GM21515 (cell line): ENCODE measurements around the gene U2AF2.

Experiments
- ATAC-seq: cut with Tn5 transposase; IDR thresholded peaks from one replicate; pipeline ENCODE4 v1.9.1; 2021; ENCODE audit not compliant: unreplicated experiment

U2AF2 gene

DNA sequence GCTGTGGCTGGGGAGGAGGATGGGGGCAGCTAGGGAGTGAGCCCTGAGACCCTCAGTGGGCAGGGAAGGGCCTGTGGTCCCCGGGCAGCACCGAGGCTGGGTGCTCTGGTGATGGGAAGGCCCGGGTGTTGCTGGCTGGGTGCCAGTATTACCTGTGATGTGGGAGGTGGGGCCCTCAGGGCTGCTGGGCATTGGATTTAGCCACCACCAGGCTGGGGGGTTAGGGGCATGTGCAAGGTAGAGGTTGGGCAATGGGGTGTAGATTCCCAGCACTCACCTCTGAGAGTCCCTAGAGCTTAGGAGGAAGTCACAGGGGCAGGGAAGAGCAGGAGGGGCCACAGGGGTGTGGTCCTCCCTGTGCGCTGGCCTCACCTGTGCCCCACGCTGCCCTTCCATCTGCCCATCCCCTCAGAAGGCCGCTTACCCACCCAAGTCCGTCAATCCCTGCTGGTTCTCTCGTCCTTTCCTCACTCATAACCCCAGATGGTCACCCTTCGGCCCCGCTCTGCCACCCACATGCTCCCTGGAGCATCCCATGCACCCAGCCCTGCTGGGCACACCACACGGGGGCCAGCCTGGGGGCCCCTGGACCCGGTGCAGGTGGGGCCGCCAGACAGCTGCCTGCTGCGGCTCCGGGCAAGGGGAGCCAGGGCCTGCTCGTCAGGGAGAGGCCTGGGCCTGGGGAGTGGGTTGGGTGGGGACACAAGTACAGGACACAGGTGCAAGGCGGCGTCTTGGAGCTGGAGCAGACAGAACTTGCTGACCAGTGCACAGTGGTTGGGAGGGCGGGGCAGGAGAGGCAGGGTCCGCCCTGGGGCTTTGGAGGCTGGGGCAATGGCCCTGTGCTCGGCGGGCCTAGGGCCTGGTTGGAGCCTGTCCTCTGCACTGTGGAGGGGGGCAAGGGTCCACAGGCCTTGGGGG, 32.7 kb downstream of the U2AF2 start:
- no peak for ATAC-seq

DNA sequence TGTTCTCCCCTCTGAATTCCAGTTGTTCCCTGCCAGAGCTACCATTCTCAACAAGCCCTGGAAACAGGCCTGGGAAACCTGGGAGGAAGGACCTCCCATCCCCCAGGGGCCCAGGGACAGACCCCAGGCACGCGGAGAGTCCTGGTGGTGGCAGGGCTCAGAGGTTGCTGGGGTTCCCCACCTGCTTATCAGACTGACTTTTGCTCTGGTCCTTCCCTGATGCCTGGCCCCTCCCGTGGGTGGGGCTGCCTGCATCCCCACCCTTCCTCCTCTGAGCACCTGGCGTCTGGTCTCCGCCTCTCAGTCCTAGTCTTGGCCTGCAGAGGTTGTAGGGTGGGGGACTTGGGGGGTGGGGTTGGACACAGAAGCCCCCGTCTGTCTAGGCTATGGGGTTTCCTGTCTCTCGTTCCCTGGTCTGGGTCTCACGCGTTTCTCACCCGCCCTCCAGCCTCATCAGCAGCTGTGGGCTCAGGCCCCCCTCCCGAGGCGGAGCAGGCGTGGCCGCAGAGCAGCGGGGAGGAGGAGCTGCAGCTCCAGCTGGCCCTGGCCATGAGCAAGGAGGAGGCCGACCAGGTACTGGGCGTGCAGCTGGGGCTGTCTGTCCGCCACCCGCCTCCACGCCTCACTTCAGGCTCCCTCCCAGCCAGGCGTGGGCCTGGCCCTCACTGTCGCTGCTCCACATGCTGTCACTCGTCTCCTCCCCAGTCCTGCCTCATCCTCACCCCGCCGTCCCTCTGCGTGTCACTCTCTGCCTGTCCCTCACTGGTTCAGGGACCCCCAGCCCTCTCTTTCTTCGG, 33.8 kb downstream of the U2AF2 start:
- no peak for ATAC-seq

DNA sequence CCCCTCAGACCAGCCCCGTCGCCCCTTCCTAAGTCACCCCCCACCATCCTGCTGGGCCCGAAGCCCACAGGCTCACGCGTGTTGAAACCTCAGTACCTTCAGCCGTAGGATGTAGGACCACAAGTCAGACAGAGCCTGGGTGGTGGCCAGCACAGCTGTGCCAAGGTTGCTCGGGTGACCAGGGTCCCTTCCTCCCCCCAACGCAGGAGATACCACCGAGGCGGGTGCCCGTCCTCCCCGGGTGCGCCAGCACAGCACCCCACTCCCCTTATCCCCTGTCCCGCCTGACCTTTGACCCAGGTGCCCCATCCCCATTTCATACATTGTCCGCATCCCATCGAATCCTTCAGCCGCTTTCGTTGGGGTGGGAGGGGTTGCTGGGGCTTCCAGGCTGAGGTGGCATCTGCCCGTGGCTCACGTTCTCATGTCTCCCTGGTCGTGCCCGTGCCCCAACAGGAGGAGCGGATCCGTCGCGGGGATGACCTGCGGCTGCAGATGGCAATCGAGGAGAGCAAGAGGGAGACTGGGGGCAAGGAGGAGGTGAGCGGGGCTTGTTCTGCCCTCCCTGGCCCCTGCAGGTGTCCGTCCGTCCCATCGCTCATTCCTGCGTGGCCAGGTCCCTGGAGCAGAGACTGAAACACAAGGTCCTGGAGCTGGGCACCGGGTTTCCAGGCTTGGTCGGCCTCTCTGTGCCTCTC, 34.7 kb downstream of the U2AF2 start:
- no peak for ATAC-seq

DNA sequence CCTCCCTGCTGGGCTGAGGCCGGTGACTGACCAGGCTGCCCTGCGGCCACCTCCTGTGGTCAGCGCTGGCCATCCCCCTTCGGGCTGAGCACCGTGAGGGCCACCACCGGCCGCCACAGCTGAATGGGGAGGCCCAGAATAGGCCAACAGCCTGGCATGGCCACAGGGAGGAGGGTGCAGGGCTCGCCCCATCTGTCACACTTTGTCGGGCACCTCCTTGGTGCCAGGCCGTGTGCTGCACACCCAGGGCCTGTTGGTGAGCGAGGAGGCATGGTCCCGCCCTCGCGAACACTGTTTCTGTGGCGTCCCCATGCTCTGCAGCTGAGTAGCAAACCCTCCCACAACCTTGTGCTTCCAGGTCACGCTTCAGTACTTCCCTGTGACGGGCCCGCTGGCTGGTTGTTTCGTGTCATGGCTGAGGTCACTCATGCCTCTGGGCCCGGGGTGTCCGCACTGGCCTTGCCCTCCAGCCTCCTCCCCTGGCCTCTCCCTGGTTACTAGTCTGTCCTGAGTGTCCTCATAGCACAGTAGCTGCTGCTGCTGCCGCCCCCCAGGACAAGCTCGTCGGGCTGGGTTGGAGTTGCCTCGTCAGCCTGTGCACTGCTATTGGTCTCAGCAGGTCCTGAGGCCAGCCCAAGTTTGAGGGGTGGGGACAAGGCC, 35.4 kb downstream of the U2AF2 start:
- ATAC-seq, result no peak

DNA sequence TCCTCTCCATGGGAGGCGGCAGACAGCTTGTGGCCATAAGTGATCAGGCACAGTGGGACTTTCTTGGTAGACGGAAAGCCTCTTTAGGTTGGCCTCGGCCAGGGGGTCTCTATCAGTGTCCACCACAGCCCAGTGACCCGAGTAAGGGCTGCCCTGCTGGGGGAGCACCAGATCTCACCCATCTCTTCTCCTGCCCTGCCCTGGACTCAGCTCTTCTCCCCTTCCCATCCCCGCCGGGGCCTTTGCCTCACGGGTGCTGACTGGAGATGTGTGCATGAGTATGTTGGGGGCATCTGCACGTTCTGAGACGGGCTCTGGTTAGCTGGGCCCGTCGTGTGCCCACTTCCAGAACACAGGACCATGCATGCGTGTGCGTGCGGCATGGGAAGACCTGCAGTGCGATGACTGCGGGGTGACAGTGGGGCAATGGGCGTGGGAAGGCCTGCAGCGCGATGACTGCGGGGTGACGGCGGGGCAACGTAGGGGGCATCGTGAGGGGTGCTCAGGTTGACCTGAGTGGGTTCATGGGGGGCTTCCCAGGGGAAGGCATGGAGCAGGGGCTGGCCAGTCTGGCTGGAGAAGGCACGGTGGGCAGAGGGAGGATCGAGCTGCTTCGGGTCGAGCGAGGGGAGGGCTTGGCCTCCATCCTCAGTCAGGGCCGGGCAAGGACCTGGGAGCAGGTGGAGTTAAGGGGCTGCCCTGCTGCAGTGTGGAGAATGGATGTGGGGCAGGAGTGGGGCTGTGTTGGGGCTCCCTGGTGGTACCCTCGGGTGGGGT, 36.1 kb downstream of the U2AF2 start:
- no peak for ATAC-seq

DNA sequence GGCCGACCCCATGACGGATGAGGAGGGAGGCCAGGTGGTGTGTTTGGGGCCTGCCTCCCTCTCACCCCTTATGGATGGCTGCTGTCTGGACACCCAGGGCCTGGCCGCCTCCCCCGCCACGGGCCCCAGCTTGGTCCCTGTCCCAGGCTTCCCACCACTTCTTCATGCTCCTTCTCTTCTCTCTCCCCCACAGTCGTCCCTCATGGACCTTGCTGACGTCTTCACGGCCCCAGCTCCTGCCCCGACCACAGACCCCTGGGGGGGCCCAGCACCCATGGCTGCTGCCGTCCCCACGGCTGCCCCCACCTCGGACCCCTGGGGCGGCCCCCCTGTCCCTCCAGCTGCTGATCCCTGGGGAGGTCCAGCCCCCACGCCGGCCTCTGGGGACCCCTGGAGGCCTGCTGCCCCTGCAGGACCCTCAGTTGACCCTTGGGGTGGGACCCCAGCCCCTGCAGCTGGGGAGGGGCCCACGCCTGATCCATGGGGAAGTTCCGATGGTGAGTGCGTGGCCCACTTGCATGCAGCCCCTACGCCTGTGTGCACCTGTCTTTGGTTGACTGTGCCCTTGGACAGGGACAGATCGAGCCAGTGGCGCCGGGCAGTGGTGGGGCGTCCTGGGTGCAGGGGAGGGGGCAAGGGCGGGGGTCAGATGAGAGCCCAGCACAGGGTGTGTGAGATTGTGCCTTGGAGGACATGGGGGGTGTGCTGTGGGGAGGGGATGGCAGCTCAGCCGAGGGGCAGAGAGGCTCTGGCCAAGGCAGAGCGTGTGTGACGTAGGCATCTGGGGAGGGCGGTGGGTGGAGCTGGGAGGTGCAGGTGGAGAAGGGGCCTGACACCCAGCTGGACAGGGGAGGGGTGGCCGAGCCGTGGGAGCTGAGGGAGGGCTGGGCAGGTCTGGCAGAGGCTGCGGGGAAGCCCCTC, 37.0 kb downstream of the U2AF2 start:
- no peak for ATAC-seq

DNA sequence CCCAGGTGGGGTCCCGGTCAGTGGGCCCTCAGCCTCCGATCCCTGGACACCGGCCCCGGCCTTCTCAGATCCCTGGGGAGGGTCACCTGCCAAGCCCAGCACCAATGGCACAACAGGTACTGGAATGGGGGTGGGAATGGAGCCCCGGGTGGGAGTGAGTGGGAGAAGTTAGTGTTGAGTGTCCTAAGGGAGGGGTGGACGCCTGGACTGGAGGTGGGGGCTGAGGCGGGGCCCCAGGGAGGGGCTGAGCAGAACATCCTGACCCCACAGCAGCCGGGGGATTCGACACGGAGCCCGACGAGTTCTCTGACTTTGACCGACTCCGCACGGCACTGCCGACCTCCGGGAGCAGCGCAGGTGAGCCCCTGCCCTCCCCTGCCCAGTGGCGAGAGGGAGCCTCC, 37.8 kb downstream of the U2AF2 start:
- ATAC-seq, result no peak

DNA sequence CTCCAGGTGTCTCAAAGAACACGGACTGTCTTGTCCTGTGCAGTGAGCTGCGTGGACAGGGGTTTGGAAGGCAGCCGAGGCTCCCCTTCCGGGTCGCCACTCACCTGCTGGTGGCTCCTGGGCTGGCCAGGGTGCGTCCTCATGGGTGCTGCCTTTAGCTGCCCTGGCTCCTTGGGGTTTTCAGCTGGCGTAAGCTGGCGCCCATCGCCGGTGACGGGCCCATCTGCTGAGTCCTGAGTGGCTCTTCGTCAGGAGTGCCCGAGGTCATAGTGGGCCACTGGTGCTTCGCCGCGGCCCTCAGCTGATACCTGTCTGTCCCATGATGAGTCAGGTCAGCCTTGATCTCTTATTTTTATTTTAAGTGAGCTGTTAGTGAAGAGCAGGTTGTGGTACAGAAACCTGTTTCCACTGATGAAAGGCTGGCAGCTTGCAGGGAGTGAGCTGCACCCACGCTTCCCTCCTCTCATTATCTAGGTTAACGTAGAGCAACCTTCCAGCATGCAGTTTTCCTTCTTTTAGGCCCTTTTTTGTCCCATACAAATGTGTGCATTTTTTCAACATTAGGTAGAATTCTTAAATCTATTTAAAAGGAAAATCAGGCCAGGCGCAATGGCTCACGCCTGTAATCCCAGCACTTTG, 38.6 kb downstream of the U2AF2 start:
- ATAC-seq, result no peak

DNA sequence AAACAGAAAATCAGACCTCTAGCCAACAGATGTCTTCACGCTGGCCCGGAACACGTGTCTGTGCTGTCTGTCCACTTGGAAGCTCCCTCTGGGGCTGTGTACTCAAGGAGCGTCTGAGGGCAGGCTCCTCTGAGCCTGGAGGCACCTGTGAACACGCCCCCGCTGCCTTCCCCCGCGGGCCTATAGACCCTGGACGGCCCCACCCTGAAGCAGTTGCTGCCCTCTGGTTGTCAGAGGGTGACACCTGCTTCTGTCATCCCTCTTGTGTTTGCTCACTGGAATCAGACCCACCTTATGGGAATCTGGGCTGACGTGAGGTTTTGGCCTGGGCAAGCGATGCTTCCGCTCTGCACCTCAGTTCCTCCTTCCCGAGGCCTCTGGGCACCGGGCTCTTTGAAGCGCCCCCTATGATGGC, 39.4 kb downstream of the U2AF2 start:
- ATAC-seq, result no peak

DNA sequence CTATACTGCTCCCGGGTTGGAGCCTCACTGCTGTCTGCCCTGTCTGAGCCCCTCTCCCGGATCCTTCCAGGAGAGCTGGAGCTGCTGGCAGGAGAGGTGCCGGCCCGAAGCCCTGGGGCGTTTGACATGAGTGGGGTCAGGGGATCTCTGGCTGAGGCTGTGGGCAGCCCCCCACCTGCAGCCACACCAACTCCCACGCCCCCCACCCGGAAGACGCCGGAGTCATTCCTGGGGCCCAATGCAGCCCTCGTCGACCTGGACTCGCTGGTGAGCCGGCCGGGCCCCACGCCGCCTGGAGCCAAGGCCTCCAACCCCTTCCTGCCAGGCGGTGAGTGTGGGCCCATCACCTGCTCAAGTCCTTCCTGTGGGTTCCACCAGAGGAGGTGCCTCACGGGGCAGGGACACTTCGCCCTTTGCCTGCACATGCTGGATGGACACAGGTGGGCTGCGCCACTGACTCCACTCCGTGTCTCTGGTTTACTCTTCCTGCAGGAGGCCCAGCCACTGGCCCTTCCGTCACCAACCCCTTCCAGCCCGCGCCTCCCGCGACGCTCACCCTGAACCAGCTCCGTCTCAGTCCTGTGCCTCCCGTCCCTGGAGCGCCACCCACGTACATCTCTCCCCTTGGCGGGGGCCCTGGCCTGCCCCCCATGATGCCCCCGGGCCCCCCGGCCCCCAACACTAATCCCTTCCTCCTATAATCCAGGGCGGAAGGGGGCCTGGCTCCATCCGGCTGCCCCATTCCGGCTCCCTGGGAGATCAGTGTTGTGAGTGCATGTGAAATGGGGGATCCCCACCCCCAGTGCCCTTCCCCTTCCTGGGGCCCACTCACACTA, 40.0 kb downstream of the U2AF2 start:
- ATAC-seq, result no peak

DNA sequence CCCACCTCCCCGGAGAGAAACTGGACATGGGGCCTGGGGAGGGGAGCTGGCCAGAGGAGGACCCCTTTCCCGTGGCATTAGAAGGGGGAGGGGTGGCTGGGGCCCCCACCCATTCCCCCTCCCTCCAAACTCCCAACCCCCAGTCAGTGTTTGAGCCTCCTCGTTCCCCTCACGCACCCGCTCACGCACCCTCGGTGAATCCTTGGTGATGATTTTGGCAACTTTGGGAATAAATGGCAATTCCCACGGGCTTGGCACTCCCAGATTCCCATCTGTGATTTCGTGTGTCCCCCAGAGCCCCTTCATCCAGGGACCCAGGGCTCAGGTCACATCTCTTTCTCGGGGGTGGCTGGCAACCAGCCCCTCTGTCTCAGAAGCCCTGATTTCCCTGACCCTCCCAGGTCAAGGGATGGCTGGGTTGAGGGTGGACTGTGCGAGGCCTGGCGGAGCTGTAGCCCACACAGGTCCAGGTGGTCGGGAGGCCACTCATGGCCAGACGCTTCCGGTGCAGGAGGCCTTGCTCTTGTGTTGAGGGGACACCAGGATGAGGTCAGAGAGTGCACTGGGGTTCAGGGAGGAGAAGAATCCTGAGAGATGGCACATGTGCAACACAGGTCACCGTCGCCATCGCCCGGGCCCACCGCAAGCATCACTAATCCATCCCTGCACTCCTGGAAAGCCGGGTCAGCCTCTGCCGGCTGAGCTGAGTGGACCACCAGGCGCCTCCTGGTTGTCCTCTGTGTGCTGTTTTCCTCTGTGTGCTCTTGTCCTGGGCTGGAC, 40.9 kb downstream of the U2AF2 start:
- ATAC-seq, result no peak

DNA sequence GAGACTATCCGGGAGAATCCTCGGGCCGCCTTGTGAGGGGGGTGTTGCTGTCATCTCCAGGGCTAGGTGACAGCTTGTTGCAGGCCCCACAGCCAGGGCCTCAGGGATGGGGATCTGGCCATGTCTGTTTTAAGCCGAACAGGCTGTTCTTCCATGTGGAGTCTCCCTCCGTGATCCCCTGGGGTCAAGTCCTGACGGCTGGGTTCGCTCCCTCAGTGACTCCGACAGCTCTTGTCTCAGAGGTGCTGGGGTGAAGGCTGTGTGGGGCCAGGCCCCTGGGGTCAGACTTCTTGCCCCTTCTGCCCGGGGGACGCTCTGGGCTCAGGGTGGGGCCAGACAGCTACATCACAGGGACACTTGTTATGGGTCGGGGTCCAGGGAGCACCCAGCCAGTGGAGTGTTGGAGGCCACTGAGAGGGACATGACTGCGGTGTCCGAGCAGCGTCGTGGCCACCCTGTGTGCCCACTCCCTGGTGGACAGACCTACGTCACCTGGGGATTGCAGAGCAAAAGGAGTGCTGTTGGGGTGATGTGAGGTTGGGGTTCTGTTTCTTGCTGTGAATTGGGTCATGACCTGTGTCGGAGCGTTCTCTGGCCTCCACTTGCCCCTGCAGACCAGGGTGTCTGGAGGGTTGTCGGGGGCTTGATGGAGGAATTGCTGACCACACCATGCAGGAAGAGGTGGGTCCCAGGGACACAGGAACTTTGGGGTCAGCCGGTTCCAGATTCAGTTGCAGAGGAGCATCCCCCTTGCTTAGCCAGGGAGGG, 41.6 kb downstream of the U2AF2 start:
- ATAC-seq, result no peak

DNA sequence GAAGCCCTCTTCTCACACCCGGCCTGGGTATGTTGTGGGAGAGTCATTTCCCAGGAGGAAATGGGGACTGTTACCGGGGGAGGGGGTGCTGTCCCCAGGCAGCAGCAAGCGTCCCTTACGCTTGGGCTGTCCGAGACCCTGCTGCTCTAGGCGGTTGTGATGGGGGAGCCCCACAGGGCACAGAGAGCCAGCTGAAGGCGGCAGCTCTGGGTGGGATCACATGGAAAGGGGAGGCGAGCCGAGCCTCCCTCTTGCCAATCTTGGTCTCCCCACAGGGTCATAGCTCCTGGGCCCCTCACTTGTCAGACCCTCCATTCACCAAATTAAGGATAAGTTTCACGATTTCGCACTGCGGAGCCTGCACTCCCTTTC, 42.2 kb downstream of the U2AF2 start:
- no peak for ATAC-seq

DNA sequence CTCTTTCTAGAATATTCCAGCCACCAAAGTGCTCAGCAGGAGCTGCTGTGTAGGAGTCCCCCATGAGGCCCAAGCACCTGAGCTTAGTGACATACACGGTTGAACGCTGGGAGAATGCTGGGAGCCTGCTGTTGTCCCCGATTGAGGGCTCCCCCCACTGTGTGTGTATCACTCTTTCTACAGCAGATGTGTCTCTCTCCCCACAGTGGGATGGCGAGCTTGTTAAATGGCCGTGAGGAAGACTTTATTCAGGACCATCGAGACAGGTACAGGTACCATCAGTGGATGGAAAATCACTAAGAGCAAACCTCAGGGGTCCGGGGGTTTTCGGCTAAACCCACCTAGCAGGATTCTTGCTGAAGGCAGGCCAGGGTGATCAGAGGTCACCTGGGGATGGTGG, 42.9 kb downstream of the U2AF2 start:
- ATAC-seq, result no peak

DNA sequence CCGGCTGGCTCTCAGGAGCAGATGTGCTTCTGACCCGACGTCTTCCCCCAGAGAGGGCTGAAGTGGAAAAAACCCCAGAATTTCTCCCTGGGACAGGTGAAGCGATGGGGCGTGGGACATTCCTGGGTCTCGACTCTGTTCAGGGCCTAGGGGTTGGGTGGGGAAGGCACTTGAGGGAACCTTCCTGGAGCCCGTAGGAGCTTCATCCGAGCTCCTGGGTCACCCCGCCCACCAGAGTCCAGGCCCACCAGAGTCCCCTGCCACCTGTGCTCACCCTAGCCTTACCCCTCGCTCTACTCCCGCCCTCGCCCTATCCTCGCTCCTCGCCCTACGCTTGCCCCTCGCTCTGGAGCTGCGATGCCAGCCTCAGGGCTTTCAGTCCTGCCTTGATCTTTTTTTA, 43.4 kb downstream of the U2AF2 start:
- ATAC-seq, result no peak

DNA sequence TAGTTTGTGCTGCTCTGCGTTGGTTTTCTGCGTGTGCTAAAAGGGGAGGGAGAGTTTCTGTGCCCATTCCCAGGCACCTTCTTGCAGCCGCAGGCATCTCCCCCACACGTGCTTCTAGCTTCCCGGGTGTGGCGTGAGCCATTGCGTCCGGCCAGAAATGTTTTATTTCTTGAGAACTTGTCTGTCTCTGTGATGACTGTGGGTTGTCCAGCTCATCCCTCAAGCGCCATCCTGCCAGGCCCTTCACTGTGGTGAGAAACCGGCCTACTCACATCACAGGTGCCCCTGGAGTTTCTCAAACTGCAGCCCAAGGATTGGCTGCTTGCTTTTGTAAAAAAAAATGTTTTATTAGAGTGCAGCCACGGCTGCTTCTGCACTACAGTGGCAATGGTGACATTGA, 44.4 kb downstream of the U2AF2 start:
- no peak for ATAC-seq
